Raji (cell line): ENCODE data around the gene ANKRD40CL.

Source experiments
- POLR2A ChIP-seq: IDR thresholded peaks from 2 replicates; pipeline ENCODE4 v1.6.1; 2011; ENCODE audit warnings: low read depth, low read length, control low read depth; ENCODE audit not compliant: insufficient read depth

ANKRD40CL gene

DNA sequence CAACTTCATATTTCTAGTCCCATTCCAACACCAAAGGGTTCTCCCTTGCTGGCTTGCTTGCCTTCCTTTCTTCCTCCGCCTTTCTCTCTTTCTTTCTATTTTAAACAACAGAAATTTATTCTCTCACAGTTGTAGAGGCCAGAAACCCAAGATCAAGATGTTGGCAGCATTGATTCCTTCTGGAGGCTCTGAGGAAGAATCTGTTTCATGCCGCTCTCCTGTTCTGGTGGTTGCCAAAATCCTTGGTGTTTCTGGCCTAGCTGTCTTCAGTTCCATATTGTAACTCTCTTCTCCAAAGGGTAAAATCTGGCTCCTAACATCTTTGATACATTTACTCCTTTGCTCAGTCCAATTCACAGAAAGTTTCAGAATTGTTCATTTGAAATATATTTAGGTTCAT, 3.0 kb upstream of the ANKRD40CL start:
- no peak for TF ChIP-seq POLR2A

DNA sequence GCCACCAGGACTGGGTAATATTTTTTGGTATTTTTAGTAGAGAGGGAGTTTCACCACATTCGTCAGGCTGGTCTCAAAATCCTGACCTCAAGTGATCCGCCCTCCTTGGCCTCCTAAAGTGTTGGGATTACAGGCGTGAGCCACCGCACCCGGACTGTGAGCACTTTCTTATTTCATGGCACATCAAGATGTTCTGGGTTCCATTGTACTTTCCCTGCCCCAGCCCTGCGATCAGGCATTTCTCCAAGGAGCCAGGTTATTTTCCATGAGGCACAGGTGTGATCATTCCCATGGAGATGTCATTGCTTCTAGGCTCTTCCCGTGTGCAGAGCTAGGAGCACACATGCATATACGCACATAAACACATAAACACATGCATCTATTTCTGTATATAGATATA, 2.6 kb upstream of the ANKRD40CL start:
- no peak for TF ChIP-seq POLR2A

DNA sequence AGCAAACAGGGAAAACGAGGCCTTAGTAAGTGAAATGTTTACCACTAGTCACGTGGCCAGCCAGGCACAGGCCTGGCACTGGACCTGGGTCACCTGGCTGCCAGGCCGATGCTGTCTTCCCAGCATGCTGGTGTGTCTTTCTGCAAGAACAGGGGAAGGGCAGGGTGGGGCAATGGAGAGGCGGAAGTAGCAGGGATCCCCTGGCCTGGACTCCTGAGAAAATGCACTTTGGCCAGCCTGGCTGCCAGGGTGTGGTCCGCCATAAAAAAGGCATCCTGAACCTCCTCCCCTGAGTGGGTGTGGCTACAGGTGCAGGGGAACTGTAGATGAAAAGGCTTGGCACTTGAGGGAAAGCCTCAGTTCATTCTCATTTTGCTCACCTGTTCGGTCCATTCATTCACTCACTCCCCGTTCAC, 1.0 kb upstream of the ANKRD40CL start:
- TF ChIP-seq POLR2A: no peak

DNA sequence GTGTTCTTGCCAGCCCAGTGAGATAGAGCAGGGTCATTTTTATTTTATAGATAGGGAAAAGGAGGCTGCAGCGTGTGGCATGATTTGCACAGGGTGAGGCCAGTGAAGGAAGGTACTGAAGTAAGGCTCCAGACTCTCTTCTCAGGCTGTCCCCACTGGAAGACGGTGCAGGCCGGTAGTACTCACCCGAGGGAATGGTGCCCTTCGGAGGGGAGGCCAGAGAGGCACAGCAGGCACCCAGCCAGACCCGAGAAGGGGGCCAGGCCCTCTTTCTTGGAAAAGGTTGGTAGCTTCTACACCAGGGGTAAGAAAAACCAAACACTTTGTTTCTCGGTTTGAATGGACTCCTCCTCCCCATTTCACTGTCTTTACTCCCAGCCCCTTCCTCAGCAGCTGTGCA, 288 bp downstream of the ANKRD40CL start:
- TF ChIP-seq POLR2A: no peak

DNA sequence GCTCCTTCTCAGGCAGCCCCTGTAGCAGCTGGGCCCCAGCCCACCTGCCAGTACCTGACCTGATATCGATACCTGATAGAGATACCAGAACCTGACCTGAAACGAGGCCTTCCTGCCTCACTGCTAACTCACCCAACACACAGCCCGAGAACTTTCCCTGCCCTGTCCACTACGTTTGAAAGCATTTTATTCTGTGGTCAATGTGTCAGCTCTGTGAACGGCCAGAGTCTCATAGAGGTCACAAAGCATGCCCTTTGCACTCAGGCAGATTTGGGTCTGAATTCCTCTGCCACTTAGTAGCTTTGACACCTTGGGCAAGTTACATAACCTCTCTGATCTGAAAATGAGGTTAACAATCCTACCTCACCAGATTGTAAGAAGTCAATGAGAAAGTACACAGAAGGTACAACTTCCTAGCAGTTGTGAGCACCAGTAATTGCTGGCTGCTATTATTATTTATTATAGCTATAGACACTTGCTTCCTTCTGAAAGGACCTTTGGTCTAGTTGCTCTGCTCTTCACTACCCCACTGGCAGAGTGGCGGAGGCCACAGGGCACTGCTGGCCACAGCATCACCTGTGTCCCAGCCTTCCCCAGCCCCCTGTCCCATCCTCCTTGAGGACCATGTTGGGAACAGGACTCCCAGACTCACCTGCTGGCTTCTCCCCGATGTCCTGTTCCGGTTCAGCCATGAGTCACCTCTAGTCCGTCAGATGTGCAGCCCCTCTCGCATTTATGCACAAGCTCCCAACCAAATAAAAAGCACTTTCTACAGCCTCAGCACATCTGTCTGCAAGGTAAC, 895 bp downstream of the ANKRD40CL start:
- TF ChIP-seq POLR2A: no peak

- TF ChIP-seq POLR2A: peak; percentile 39; the same call in 1 of the 2 replicates
Observed at GRCh38 chr17:50765454-50766221, 1.7 kb downstream of the ANKRD40CL start.

- TF ChIP-seq POLR2A: no peak
Observed at GRCh38 chr17:50764734-50765149, 2.6 kb downstream of the ANKRD40CL start.

- no peak for TF ChIP-seq POLR2A
Observed at GRCh38 chr17:50763716-50764475, 3.4 kb downstream of the ANKRD40CL start.

DNA sequence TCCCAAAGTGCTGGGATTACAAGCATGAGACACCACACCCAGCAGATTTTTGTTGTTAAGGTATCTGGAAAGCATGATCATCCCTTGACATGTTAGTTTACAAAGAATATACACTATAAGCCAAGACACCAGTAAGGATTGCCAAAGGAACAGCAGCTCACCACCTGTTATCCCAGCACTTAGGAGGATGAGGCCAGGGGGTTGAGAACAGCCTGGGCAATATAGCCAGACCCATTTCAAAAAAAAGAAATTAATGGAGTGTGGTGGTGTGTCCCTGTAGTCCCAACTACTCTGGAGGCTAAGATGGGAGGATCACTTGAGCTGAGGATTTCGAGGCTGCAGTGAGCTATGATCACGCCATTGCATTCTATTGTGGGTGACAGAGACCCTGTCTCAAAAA, 5.1 kb downstream of the ANKRD40CL start:
- no peak for TF ChIP-seq POLR2A

DNA sequence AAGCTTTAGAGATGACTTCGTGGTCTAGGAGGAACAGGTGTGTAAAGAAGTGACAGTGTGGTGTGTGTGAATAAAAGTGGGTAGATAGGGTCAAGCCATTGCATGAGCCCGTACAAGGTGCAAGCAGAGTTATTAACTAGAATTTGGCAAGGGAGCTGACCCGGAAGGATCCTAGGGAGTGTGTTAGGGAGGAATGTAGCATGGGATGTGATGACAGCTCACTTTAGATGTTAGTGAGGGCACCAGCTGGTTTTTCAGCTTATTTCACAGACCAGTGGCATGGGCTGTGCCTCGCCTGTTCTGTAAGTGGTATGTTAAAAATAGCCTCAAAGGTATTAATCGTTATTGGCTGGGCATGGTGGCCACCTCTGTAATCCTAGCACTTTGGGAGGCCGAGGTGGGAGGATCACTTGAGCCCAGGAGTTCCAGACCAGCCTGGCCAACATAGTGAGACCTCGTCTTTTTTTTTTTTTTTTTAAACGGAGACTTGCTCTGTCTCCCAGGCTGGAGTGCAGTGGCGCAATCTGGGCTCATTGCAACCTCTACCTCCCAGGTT, 8.3 kb downstream of the ANKRD40CL start:
- TF ChIP-seq POLR2A: no peak

- no peak for TF ChIP-seq POLR2A
Observed at GRCh38 chr17:50758524-50758923, 8.8 kb downstream of the ANKRD40CL start.

DNA sequence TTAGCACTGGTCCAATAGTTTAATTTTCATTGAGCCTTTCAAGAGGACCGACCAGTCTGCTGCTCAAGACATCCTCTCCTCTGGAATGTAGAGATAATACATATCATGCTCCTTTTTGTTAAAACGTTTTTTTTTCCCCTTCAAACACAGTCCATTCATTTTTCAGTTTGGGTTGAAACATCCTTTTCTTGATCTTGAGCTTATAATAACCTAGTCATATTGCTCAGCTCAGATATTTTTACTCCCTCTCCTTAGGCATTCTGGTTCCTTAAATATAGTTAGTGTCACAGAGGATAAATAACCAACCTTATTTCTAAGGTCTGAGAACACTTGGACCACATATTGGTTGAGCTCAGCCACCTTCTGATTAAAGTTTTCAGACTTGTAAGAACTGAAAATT, 12.8 kb downstream of the ANKRD40CL start:
- no peak for TF ChIP-seq POLR2A

GRCh38 chr17:50749245-50749644, 18.1 kb downstream of the ANKRD40CL start:
- no peak for TF ChIP-seq POLR2A

DNA sequence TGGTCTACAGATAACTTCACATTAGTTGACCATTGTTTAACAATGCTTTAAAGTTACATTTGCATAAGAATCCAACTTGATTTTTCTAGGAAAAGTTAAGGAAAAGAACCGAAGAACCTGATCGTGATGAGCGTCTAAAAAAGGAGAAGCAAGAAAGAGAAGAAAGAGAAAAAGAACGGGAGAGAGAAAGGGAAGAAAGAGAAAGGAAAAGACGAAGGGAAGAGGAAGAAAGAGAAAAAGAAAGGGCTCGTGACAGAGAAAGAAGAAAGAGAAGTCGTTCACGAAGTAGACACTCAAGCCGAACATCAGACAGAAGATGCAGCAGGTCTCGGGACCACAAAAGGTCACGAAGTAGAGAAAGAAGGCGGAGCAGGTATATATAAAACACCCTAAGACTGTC, 21.7 kb downstream of the ANKRD40CL start:
- TF ChIP-seq POLR2A: no peak

DNA sequence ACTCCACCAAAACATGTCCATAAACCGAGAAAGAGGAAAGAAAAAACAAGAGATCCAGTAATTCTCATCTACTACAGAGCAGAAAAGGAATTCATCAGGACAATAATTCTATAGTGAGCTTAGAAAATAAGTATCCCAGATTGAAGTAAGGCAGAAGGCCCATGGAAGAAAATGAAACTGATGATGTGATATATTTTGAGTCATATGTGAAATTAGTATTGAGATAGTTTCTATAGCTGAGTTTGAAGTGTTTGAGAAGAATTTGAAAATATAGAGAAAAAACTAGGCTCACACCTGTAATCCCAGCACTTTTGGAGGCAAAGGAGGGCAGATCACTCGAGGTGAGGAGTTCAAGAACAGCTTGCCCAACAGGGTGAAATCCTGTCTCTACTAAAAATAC, 28.2 kb downstream of the ANKRD40CL start:
- no peak for TF ChIP-seq POLR2A

DNA sequence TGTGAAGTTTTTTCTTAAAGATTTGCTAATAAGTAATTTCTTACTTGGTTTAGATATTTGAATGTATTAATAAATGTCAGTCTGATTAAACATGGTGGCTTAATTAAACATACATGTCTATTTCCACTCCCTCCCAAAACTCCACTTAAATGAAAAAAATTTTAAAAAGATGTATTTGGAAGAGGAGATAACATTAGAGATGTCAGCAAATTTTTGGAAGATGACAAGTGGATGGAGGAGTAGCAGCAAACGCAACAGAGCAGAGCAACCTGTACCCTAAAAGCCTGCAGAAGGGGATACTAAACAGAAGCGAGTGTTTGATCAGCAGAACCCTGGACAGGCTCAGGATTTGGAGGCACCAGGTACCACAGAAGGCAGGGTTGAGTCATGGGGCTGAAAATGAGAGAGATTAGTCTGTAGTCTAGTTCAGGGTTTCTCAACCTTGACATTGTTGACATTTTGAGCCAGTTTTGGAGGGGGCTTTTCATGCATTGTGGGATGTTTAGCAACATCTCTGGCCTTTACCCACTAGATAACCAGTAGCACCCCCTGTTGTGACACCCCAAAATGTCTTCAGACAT, 30.1 kb downstream of the ANKRD40CL start:
- no peak for TF ChIP-seq POLR2A

- TF ChIP-seq POLR2A: no peak
Observed at GRCh38 chr17:50735287-50735686, 32.0 kb downstream of the ANKRD40CL start.
